Sciatic nerve (tissue), 2 donors: ENCODE data around the gene PEF1. TPM values are rescaled to one million over a fixed set of nuclear protein-coding genes. Genes with fewer than 3 reads are reported as not detected.
"Not testable (repeated sequence)": the region's sequence is repeated elsewhere in the genome, so short reads cannot be mapped to it uniquely, and the experiment has no call there.

Experiments used
- ATAC-seq: fragments of 200-7000 bp; cut with Tn5 transposase; one replicate; pipeline ENCODE4 v1.9.1; 2020; ENCODE audit warnings: mild to moderate bottlenecking, moderate library complexity
- DNase-seq: peaks from one replicate; pipeline ENCODE4 v3.0.0-alpha.2; 2020; ENCODE audit warnings: low spot score
- intact Hi-C: fragments of 100-400 bp; cut with DNase I; formaldehyde crosslinking; loops from one replicate; pipeline ENCODE4 v1.14.2; 2022
- total RNA-seq: library from RNA; stranded (reverse); fragmentation: NEBNext Ultra II Directional; extraction: Animal tissue kit (Norgen Biotek cat#: 25700); gene quantifications from one replicate; pipeline ENCODE4 v1.2.1, GENCODE V29; 2021
- donor health status: DM: no; HTN: no; CAD: no.
- donor health status: DM: no; HTN: no; CAD: no.

PEF1 gene
- total RNA-seq, 1 donor from 2014 or later, result 56.7 TPM

- DNase-seq, result peak; percentile 90
- intact Hi-C loops, result no loop called here
- peak; percentile 90 for ATAC-seq
Measured at GRCh38 chr1:31593770-31594632, 50.7 kb downstream of the PEF1 start.

DNA sequence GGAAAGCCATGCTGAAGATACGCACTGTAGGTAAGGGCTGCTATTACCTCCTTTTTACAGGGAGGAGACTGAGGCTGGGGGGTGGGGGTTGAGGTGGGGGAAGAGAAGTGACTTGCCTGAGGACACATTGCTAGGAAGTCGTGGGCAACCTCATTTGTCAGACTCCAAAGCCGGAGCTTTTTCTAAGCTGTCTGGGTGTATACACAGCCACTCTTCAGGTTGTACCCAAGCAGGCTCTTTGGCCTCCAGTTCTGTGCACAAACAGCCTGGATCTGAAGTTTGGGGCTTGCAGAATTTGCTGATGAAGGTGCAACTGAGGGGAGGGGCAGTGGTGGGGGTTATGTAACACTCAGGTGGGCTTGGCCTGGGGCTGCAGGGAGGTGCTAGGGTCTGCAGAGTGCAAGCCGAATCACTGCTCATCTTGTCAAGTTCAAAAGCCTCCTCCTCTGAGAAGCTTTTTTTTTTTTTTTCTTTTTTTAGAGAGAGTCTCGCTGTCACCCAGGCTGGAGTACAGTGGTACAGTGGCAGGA lies 51.5 kb downstream of the PEF1 start:
- no peak for ATAC-seq
- intact Hi-C loops, result no loop called here
- no peak for DNase-seq

- intact Hi-C loops, result no loop called here
- DNase-seq (no peak), ATAC-seq (no peak)
Measured at GRCh38 chr1:31592132-31592531, 52.5 kb downstream of the PEF1 start.

DNA sequence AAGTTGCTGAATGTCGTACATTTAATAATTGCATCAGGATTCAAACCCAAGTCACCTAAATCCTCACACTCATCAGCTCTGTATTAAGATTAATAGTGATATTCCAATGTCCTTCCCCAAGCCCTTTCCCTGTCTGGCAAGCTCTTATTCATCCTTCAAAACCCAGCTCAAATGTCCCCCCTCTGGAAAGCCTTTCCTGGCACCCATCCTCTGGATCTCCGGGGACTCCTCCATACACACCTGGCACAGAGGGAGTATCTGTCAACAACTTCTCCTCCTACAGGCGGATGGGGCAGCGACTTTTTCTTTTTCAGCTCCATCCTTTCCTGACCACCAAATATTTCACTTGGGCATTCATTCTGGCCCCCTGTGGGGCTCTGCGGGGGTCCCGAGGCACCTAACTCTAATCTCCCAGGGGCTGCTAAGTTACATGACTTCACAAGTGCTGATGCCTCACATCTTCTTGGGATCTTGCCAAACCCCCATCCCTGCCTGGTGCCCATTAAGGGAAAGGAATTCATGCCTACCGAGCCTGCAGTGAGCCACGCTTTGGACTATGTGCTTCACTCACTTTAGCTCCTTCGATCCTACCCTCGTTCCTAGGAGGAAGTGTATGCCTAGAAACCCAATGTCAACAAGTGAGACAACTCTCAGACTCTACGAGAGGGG lies 53.1 kb downstream of the PEF1 start:
- intact Hi-C loops, result no loop called here
- no peak for DNase-seq

GRCh38 chr1:31588751-31589515 lies 55.7 kb downstream of the PEF1 start:
- intact Hi-C loops, result no loop called here
- ATAC-seq (no peak), DNase-seq (no peak)

More for the DNA sequence above, 53.1 kb downstream of the PEF1 start:
- no peak for ATAC-seq

- DNase-seq (no peak), ATAC-seq (peak; percentile 31)
- intact Hi-C loops, result no loop called here
Measured at GRCh38 chr1:31587720-31588423, 56.8 kb downstream of the PEF1 start.

GRCh38 chr1:31587328-31587699 lies 57.4 kb downstream of the PEF1 start:
- DNase-seq, ATAC-seq, intact Hi-C loops: not testable (repeated sequence)

- DNase-seq, result no peak
- no peak for ATAC-seq
- intact Hi-C loops, result no loop called here
Measured at GRCh38 chr1:31586376-31587327, 58.0 kb downstream of the PEF1 start.

GRCh38 chr1:31585736-31586365 lies 58.8 kb downstream of the PEF1 start:
- no peak for ATAC-seq
- intact Hi-C loops, result no loop called here
- DNase-seq, result no peak

DNA sequence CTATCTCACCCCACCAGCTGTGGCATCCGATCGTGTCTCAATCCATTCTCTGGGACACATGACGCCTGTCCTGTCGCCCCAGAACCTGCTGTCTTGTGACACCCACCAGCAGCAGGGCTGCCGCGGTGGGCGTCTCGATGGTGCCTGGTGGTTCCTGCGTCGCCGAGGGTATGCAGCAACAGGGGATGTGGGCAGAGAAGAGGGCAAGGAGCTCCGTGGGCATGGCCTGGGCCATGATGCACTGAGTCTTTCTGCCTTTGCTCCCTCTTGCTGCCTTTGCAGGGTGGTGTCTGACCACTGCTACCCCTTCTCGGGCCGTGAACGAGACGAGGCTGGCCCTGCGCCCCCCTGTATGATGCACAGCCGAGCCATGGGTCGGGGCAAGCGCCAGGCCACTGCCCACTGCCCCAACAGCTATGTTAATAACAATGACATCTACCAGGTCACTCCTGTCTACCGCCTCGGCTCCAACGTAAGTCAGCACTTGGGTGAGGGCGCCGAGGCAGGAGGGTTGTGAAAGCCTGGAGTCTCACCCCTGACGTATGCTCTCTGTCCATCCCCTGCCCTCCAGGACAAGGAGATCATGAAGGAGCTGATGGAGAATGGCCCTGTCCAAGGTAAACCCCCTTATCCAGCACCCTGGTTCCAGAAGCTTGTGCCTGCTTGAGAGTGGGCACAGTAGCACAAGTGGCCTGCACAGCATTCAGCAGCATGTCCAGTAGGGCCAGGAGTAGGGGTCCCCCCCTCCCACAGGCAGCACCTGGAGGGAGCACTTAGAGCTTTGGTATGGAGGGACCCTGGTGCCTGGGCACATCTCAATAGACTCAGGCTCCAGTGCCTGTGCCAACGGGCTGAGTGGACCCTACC lies 59.6 kb downstream of the PEF1 start:
- no peak for ATAC-seq
- no peak for DNase-seq
- intact Hi-C loops, result no loop called here

- DNase-seq, result peak; percentile 80
- intact Hi-C loops, result no loop called here
- ATAC-seq, result peak; percentile 63
Measured at GRCh38 chr1:31583995-31584868, 60.4 kb downstream of the PEF1 start.

DNA sequence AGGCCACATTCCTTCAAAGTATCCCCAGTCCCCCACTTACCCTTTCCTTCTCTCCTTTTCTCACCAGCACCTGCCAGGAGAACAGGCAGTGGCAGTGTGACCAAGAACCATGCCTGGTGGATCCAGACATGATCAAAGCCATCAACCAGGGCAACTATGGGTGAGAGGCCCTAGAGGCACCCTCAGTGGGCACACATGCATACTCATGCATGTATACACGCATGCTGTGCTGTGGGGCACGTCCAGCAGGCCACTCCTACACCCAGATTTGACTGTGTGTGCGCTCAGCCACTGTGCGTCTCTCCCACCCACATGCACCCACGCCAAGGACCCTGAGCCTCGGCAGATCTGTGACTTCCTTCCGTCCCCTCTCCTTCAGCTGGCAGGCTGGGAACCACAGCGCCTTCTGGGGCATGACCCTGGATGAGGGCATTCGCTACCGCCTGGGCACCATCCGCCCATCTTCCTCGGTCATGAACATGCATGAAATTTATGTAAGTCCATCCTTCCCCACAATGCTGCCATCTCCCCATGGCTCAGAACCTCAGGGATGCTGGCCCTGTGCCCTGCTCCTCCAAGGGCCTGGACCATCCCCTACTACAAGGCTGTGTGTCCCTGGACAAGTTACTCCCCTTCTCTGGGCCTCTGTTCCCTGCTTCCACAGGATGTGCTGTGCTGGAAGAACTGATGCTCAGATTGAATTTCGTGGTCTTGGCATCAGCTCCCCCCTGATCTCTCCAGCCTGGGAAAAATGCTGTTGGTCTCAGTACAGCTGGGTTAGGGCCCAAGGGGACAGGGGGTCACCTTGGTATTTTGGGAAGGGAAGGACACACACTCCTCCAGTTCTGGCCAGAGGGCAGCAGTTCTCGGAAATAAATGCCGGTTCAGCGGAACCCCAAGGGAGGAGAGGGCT lies 61.3 kb downstream of the PEF1 start:
- intact Hi-C loops, result no loop called here
- ATAC-seq (peak; percentile 26), DNase-seq (no peak)

GRCh38 chr1:31581821-31582810 lies 62.6 kb downstream of the PEF1 start:
- DNase-seq (no peak), ATAC-seq (no peak)
- intact Hi-C loops, result no loop called here
